Testis (tissue), 2 donors: Measurements from ENCODE around the gene DPP3.

ENCODE experiments used
- CTCF ChIP-seq, 3 experiments: fragments of 450-650 bp in 2 of 3; fragments of 200-600 bp in 1 of 3; sonication (generic) in 1 of 3; IDR thresholded peaks; one replicate each; pipeline ENCODE4 v1.5.1; 2016 to 2019; ENCODE audit warnings: antibody characterized with exemption in 3 of 3, mild to moderate bottlenecking in 2 of 3, moderate library complexity in 1 of 3
- POLR2A ChIP-seq: fragments of 450-650 bp; IDR thresholded peaks from one replicate; pipeline ENCODE4 v1.6.1; 2017; ENCODE audit warnings: antibody characterized with exemption, mild to moderate bottlenecking, moderate library complexity

GRCh38 chr11:66549696-66550095, 69.5 kb downstream of the DPP3 start:
- TF ChIP-seq CTCF (IDR thresholded peaks at IDR 0.05), result no peak
- TF ChIP-seq POLR2A, result no peak
